ENCODE data around the gene FBXW2. TPM values are rescaled to one million over a fixed set of nuclear protein-coding genes. Genes with fewer than 3 reads are reported as not detected.

FBXW2 gene
- total RNA-seq: 10 to 100 TPM; 41.2 to 58.8 (median 44.3) TPM

GRCh38 chr9:120792898-120793765 is at the start of gene FBXW2:
FBXW2 (minus strand) TSS chr9:120793416; CDS start chr9:120788258, 5,158 bp downstream.
- no peak for TF ChIP-seq CTCF (IDR thresholded peaks at IDR 0.05; ENCODE audit: low read depth)

GRCh38 chr9:120841930-120842684 is 48.9 kb upstream of the FBXW2 start:
- no peak for TF ChIP-seq CTCF (IDR thresholded peaks at IDR 0.05; ENCODE audit: low read depth)

DNA sequence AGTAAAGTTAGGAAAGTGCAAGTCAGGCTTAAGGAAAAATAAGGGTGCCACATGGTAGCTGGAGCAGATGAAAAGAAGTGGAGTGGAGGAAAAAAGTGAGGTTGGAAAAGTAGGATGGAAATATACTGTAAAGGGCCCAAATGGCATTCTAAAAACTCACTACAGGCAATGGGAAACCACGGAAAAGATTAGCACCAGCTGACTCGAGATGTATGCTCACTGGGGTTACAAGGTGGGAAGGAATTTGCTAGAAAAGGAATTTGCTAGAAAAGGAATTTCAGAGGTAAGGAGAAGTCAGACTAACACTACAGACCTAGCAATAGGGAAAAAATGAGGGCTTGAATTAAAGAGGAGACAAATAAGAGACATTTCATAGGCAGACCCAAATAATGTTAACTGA is 45.9 kb upstream of the FBXW2 start:
- TF ChIP-seq CTCF (IDR thresholded peaks at IDR 0.05; ENCODE audit: low read depth): no peak

- no peak for TF ChIP-seq CTCF (IDR thresholded peaks at IDR 0.05; ENCODE audit: low read depth)
Observed at GRCh38 chr9:120837921-120838320, 44.7 kb upstream of the FBXW2 start.

DNA sequence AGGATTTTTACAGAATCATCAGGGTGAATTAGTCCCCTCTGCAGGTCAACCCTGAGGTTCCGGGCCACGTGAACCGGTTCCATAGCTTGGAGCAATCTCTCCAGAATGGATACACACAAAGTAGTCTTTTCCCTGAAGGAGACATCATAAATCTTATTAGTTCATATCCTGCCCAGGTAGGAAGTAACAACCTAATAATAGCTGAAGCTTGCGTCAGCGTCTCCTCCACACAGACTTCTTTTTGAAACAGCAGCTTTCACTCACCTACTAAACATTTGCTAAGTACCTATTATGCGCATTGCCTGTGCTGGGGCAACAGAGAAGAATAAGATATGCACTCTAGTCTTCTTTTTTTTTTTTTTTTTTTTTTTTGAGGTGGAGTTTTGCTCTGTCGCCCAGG is 40.1 kb upstream of the FBXW2 start:
- no peak for TF ChIP-seq CTCF (IDR thresholded peaks at IDR 0.05; ENCODE audit: low read depth)

DNA sequence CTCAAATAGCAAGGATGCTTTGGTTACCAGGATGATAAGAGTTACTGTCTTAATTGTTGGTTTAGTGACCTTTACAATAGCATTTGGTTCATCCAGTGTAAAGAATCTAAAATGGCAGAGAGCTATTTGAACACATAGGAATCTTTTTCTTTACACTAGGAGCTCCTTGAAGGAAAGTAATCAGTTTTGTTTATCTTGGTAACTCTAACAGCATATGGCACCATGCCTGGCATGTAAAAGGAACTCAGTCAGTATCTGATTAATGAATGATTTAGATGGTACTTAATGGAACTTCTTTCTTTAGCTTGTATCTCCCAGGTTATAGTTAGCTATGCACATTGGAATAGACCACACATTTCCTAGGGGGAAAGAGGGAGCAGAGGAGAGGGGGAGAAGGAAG is 39.6 kb upstream of the FBXW2 start:
- TF ChIP-seq CTCF (IDR thresholded peaks at IDR 0.05; ENCODE audit: low read depth): no peak

- TF ChIP-seq CTCF (IDR thresholded peaks at IDR 0.05; ENCODE audit: low read depth): no peak
Observed at GRCh38 chr9:120830865-120831264, 37.6 kb upstream of the FBXW2 start.
